Left cardiac atrium (tissue), 4 donors: ENCODE measurements around the gene TMEM200C. TPM values are rescaled to one million over a fixed set of nuclear protein-coding genes. Genes with fewer than 3 reads are reported as not detected.

Experiments
- ATAC-seq, 2 donors: fragments of 200-7000 bp; cut with Tn5 transposase; one replicate each; pipeline ENCODE4 v1.9.1; 2020; ENCODE audit warnings: mild to moderate bottlenecking in 2 of 2, moderate library complexity in 2 of 2
- DNase-seq: peaks from one replicate; pipeline ENCODE4 v3.0.0-alpha.2; 2020
- intact Hi-C, 2 donors: fragments of 100-400 bp; cut with DNase I; formaldehyde crosslinking; loops; one replicate each; pipeline versions ENCODE4 v1.14.1 to v1.15.1; 2022 to 2023
- microRNA-seq, 2 donors: library from miRNA; unstranded; fragments of <30 nt; microRNA quantifications; one replicate each; pipeline ENCODE4 v1.2.0, GENCODE V29; 2020
- total RNA-seq, 2 donors: library from RNA; stranded (reverse); fragmentation: NEBNext Ultra II Directional; extraction: Animal tissue kit (Norgen Biotek cat#: 25700); gene quantifications; one replicate each; pipeline ENCODE4 v1.2.1, GENCODE V29; 2021
- donor health status: DM: no; HTN: yes; CAD: no.
- donor health status: DM: no; HTN: yes; CAD: no; lungs with severe emphysema.
- donor health status: DM: yes; HTN: yes; CAD: no.
- donor health status: Dilated cardiomyopathy.

Gene TMEM200C
- total RNA-seq, 2 donors from 2014 or later, result 0.71 to 4.3 TPM

GRCh38 chr18:5853253-5853652 is 42.1 kb downstream of the TMEM200C start:
- ATAC-seq (no peak), DNase-seq (no peak)
- intact Hi-C loops, result no loop called here

- intact Hi-C loops, result no loop called here
- DNase-seq, result no peak
- no peak for ATAC-seq
Observed at GRCh38 chr18:5851998-5852397, 43.3 kb downstream of the TMEM200C start.

- ATAC-seq, result no peak
- intact Hi-C loops, result loop anchor here in 1 of 2 donors (5.0 kb wide), 1 partner anchor 770 kb away; no protein-coding TSS in a partner anchor
Observed at GRCh38 chr18:5842653-5843052, 52.7 kb downstream of the TMEM200C start.

GRCh38 chr18:5841518-5841917 is 53.8 kb downstream of the TMEM200C start:
- ATAC-seq, result no peak
- intact Hi-C loops, result loop anchor here in 1 of 2 donors (5.0 kb wide), 1 partner anchor 769 kb away; no protein-coding TSS in a partner anchor
- no peak for DNase-seq

More at GRCh38 chr18:5842653-5843052, 52.7 kb downstream of the TMEM200C start:
- DNase-seq, result no peak

- DNase-seq, result no peak
- ATAC-seq, result no peak
- intact Hi-C loops, result loop anchor here in 1 of 2 donors (5.0 kb wide), 1 partner anchor 768 kb away; no protein-coding TSS in a partner anchor
Observed at GRCh38 chr18:5840547-5840946, 54.8 kb downstream of the TMEM200C start.

- no peak for ATAC-seq
- intact Hi-C loops, result loop anchor here in 1 of 2 donors (5.0 kb wide), 1 partner anchor 768 kb away; no protein-coding TSS in a partner anchor
- DNase-seq, result no peak
Observed at GRCh38 chr18:5840025-5840424, 55.3 kb downstream of the TMEM200C start.

- intact Hi-C loops, result no loop called here
- DNase-seq, result no peak
- ATAC-seq, result no peak
Observed at GRCh38 chr18:5839102-5839501, 56.2 kb downstream of the TMEM200C start.

Small RNA genes lying within 50 kb of the gene (microRNA-seq; reads per million reads assigned to microRNA genes)
- 0 to 0.27 reads per million in 2 donors for gene MIR3976
